Liver (tissue), 9 donors: ENCODE measurements around the gene TRIM36. TPM values are rescaled to one million over a fixed set of nuclear protein-coding genes. Genes with fewer than 3 reads are reported as not detected.

Experiments
- DNase-seq: peaks from one replicate; pipeline ENCODE4 v3.0.0-alpha.2; 2017; ENCODE audit warnings: low spot score
- H3K27ac ChIP-seq, 2 donors: one replicate each; pipeline ENCODE4 v1.7.0; 2013; ENCODE audit warnings: inconsistent platforms in 2 of 2, low read length in 2 of 2, control low read depth in 1 of 2, low read depth in 1 of 2, mild to moderate bottlenecking in 1 of 2
- H3K27me3 ChIP-seq, 4 donors: one replicate each; pipeline versions ENCODE4 v1.6.1 to v1.7.0; 2013; ENCODE audit warnings: low read length in 3 of 4, inconsistent platforms in 1 of 4, mild to moderate bottlenecking in 1 of 4, moderate library complexity in 1 of 4; ENCODE audit not compliant: control insufficient read depth in 4 of 4, insufficient read depth in 4 of 4
- H3K36me3 ChIP-seq, 4 donors: one replicate each; pipeline versions ENCODE4 v1.6.1 to v1.7.0; 2013; ENCODE audit warnings: low read length in 3 of 4, mild to moderate bottlenecking in 3 of 4, low read depth in 1 of 4, moderate library complexity in 1 of 4; ENCODE audit not compliant: control insufficient read depth in 4 of 4, insufficient read depth in 3 of 4
- H3K4me1 ChIP-seq, 4 donors: one replicate each; pipeline versions ENCODE4 v1.6.1 to v1.7.0; 2013; ENCODE audit warnings: low read length in 3 of 4, mild to moderate bottlenecking in 3 of 4, moderate library complexity in 1 of 4; ENCODE audit not compliant: control insufficient read depth in 4 of 4, insufficient read depth in 4 of 4
- H3K4me3 ChIP-seq, 3 donors: one replicate each; pipeline versions ENCODE4 v1.6.1 to v1.7.0; 2013; ENCODE audit warnings: low read length in 3 of 3, control low read depth in 1 of 3, low read depth in 1 of 3, mild to moderate bottlenecking in 1 of 3
- H3K9ac ChIP-seq, 2 donors: one replicate each; pipeline ENCODE4 v1.7.0; 2013; ENCODE audit warnings: low read length in 2 of 2, mild to moderate bottlenecking in 2 of 2, moderate library complexity in 2 of 2, control low read depth in 1 of 2, low read depth in 1 of 2
- H3K9me3 ChIP-seq, 4 donors: one replicate each; pipeline versions ENCODE4 v1.6.1 to v1.7.0; 2013; ENCODE audit warnings: low read length in 3 of 4; ENCODE audit not compliant: control insufficient read depth in 4 of 4
- EGR1 ChIP-seq, 2 donors: IDR thresholded peaks; 2 replicates each; pipeline ENCODE4 v1.6.1; 2016 to 2018; ENCODE audit warnings: antibody characterized with exemption in 2 of 2, low read depth in 2 of 2
- FOXA1 ChIP-seq: IDR thresholded peaks from 2 replicates; pipeline ENCODE4 v1.6.1; 2016; ENCODE audit warnings: antibody characterized with exemption
- FOXA2 ChIP-seq: IDR thresholded peaks from 2 replicates; pipeline ENCODE4 v1.6.1; 2016; ENCODE audit warnings: antibody characterized with exemption
- GABPA ChIP-seq, 2 donors: IDR thresholded peaks in 1 of 2; conservative IDR thresholded peaks in 1 of 2; 2 replicates each; pipeline ENCODE4 v1.6.1; 2016; ENCODE audit warnings: antibody characterized with exemption in 2 of 2, mild to moderate bottlenecking in 1 of 2, moderate library complexity in 1 of 2
- HNF4A ChIP-seq, 2 donors: conservative IDR thresholded peaks; 2 replicates each; pipeline ENCODE4 v1.6.1; 2016; ENCODE audit warnings: antibody characterized with exemption in 2 of 2, mild to moderate bottlenecking in 2 of 2
- HNF4G ChIP-seq: IDR thresholded peaks from 2 replicates; pipeline ENCODE4 v1.6.1; 2016; ENCODE audit warnings: antibody characterized with exemption
- JUND ChIP-seq, 2 donors: IDR thresholded peaks; 2 replicates each; pipeline ENCODE4 v1.6.1; 2016; ENCODE audit warnings: antibody characterized with exemption in 2 of 2
- NR2F2 ChIP-seq: IDR thresholded peaks from 2 replicates; pipeline ENCODE4 v1.6.1; 2016; ENCODE audit warnings: antibody characterized with exemption
- RAD21 ChIP-seq, 2 donors: IDR thresholded peaks; 2 replicates each; pipeline ENCODE4 v1.6.1; 2016; ENCODE audit warnings: antibody characterized with exemption in 2 of 2, mild to moderate bottlenecking in 2 of 2
- REST ChIP-seq: IDR thresholded peaks from 2 replicates; pipeline ENCODE4 v1.6.1; 2016; ENCODE audit warnings: antibody characterized with exemption, mild to moderate bottlenecking
- RXRA ChIP-seq, 2 donors: IDR thresholded peaks; 2 replicates each; pipeline ENCODE4 v1.6.1; 2017 to 2018; ENCODE audit warnings: antibody characterized with exemption in 2 of 2, mild to moderate bottlenecking in 1 of 2
- SP1 ChIP-seq: IDR thresholded peaks from 2 replicates; pipeline ENCODE4 v1.6.1; 2018; ENCODE audit warnings: antibody characterized with exemption, mild to moderate bottlenecking
- TAF1 ChIP-seq: conservative IDR thresholded peaks from 2 replicates; pipeline ENCODE4 v1.6.1; 2016; ENCODE audit warnings: antibody characterized with exemption, mild to moderate bottlenecking
- YY1 ChIP-seq: IDR thresholded peaks from 2 replicates; pipeline ENCODE4 v1.6.1; 2016; ENCODE audit warnings: antibody characterized with exemption, mild to moderate bottlenecking
- ZBTB33 ChIP-seq: IDR thresholded peaks from 2 replicates; pipeline ENCODE4 v1.6.1; 2016; ENCODE audit warnings: antibody characterized with exemption
- WGBS: extraction: QIAGEN DNeasy Blood & Tissue Kit; methylation state at CpG from one replicate; pipeline ENCODE4 v1.1.7; 2013; 5-methylcytosine and 5-hydroxymethylcytosine counted together
- polyA plus RNA-seq, 2 donors: library from polyadenylated mRNA; stranded (reverse) in 1 of 2; unstranded in 1 of 2; fragments of 200-250 nt in 1 of 2; fragments of >200 nt in 1 of 2; fragmentation: Nextera tagmentation in 1 of 2; extraction: Ambion mirVana in 1 of 2; gene quantifications; one replicate each; pipeline versions ENCODE4 v1.2.1 to v1.2.3, GENCODE V29; 2013 to 2015
- total RNA-seq, 2 donors: library from RNA; depleted of rRNA; stranded (reverse); fragments of >200 nt; gene quantifications; one replicate each; pipeline ENCODE4 v1.2.3, GENCODE V29; 2014
- TF ChIP-seq, protein P1 (sequence below): IDR thresholded peaks from 2 replicates; pipeline ENCODE4 v1.6.1; 2016; ENCODE audit warnings: antibody characterized with exemption
- TF ChIP-seq, protein P2 (sequence below): IDR thresholded peaks from 2 replicates; pipeline ENCODE4 v1.6.1; 2016; ENCODE audit warnings: antibody characterized with exemption
- TF ChIP-seq, protein P3 (sequence below): fragments of 150-350 bp; IDR thresholded peaks from 2 replicates; pipeline ENCODE4 v1.5.1; 2017; ENCODE audit warnings: improper control_type of control experiment, low read depth, low read length; ENCODE audit not compliant: missing input control
- donor health status: healthy.
- donor health status: healthy.
- donor health status: healthy.
- donor health status: healthy.
- donor health status: healthy.

Gene TRIM36
- total and polyA plus RNA-seq, 4 donors: 0.16 to 0.47 (median 0.22) TPM

- no peak for DNase-seq
- no peak for TF ChIP-seq GABPA (IDR thresholded peaks at IDR 0.05 in 1 of 2, conservative IDR thresholded peaks at IDR 0.05 in 1 of 2)
- no peak for TF ChIP-seq ZBTB33
- no peak for TF ChIP-seq NR2F2
- no peak for TF ChIP-seq HNF4G
- no peak for TF ChIP-seq SP1
- TF ChIP-seq RXRA (IDR thresholded peaks at IDR 0.05): no peak
- TF ChIP-seq, protein P1, sequence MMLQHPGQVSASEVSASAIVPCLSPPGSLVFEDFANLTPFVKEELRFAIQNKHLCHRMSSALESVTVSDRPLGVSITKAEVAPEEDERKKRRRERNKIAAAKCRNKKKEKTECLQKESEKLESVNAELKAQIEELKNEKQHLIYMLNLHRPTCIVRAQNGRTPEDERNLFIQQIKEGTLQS: no peak
- no peak for TF ChIP-seq HNF4A (conservative IDR thresholded peaks at IDR 0.05)
- TF ChIP-seq RAD21 (IDR thresholded peaks at IDR 0.05): no peak
- TF ChIP-seq, protein P2, sequence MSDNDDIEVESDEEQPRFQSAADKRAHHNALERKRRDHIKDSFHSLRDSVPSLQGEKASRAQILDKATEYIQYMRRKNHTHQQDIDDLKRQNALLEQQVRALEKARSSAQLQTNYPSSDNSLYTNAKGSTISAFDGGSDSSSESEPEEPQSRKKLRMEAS: no peak
- no peak for TF ChIP-seq EGR1 (IDR thresholded peaks at IDR 0.05; ENCODE audit: low read depth in 2 of 2)
- TF ChIP-seq JUND (IDR thresholded peaks at IDR 0.05): no peak
- TF ChIP-seq YY1: no peak
- TF ChIP-seq FOXA2: no peak
- no peak for TF ChIP-seq TAF1
- TF ChIP-seq, protein P3, sequence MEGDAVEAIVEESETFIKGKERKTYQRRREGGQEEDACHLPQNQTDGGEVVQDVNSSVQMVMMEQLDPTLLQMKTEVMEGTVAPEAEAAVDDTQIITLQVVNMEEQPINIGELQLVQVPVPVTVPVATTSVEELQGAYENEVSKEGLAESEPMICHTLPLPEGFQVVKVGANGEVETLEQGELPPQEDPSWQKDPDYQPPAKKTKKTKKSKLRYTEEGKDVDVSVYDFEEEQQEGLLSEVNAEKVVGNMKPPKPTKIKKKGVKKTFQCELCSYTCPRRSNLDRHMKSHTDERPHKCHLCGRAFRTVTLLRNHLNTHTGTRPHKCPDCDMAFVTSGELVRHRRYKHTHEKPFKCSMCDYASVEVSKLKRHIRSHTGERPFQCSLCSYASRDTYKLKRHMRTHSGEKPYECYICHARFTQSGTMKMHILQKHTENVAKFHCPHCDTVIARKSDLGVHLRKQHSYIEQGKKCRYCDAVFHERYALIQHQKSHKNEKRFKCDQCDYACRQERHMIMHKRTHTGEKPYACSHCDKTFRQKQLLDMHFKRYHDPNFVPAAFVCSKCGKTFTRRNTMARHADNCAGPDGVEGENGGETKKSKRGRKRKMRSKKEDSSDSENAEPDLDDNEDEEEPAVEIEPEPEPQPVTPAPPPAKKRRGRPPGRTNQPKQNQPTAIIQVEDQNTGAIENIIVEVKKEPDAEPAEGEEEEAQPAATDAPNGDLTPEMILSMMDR: no peak
- TF ChIP-seq REST: no peak
- no peak for TF ChIP-seq FOXA1
- no peaks in the 10 kb centered on the region for H3K36me3 ChIP-seq
- no peaks in the 10 kb centered on the region for H3K27me3 ChIP-seq
- peaks cover 6 to 21% (median 14%) of the 10 kb centered on the region in 4 donors for H3K4me1 ChIP-seq
- H3K9ac ChIP-seq: no peak overlapping the region
- WGBS: 40% methylated on average over 16 of the region's 16 CpGs
- peak overlapping the region in 1 of 3 donors; percentile 72 for H3K4me3 ChIP-seq
- no peaks in the 10 kb centered on the region for H3K9me3 ChIP-seq
- no peak overlapping the region for H3K27ac ChIP-seq
These were observed 1.3 kb upstream of the TRIM36 start for GRCh38 chr5:115170929-115171510.
